K562 (cell line): ENCODE results near the gene ANAPC5. TPM values are rescaled to one million over a fixed set of nuclear protein-coding genes. Genes with fewer than 3 reads are reported as not detected.

Experiments used
- ATAC-seq: fragments of 200-7000 bp; cut with Tn5 transposase; 3 replicates; pipeline ENCODE4 v1.9.1; 2020; ENCODE audit warnings: moderate library complexity
- BruUV-seq: library from RNA; stranded (reverse); fragments of 400-500 nt; replicated peaks from 2 replicates; lab custom pipeline; 2021; lab: Mats Ljungman, UMichigan
- CTCF ChIA-PET: fragments of 300-600 bp; formaldehyde crosslinking; extraction: SDS; loops from one replicate; lab custom pipeline; 2021; ENCODE audit warnings: low intra/inter-chr PET ratio; lab: Yijun Ruan, JAX
- POLR2A ChIA-PET: fragments of 300-600, 350-650 bp; sonication (Branson Sonifier 250); formaldehyde crosslinking; extraction: SDS; loops from one replicate; lab custom pipeline; 2021; ENCODE audit warnings: antibody characterized with exemption, inconsistent platforms; lab: Yijun Ruan, JAX
- DNase-seq, 4 experiments: peaks; one replicate each; pipeline versions ENCODE4 v3.0.0 to v3.0.0-alpha.2; 2011 to 2018; ENCODE audit warnings: low spot score in 3 of 4, mixed read lengths in 3 of 4; ENCODE audit errors: extremely low read depth in 1 of 4
- FAIRE-seq: peaks from 2 replicates; lab custom pipeline; 2011; peaks lifted over from hg19 to GRCh38; lab: Jason Lieb, UNC
- H2AFZ ChIP-seq: 2 replicates; pipeline ENCODE4 v1.6.0; 2011; ENCODE audit warnings: low read depth, low read length, control low read depth, inconsistent platforms
- H3K27ac ChIP-seq: fragments of 200-600 bp; 3 replicates; pipeline ENCODE4 v1.8.0; 2011; ENCODE audit warnings: low read depth, mild to moderate bottlenecking, control low read depth, inconsistent platforms, low read length, moderate library complexity, mixed read lengths; ENCODE audit errors: extremely low read depth
- H3K27me3 ChIP-seq, 2 experiments: fragments of 300-600 bp in 1 of 2; 2 replicates in 1 of 2; 3 replicates in 1 of 2; pipeline versions ENCODE4 v1.6.0 to v1.8.0; 2011; ENCODE audit warnings: inconsistent platforms in 2 of 2, low read length in 2 of 2, mild to moderate bottlenecking in 1 of 2, mixed read lengths in 1 of 2, moderate library complexity in 1 of 2; ENCODE audit not compliant: control insufficient read depth in 2 of 2, insufficient read depth in 2 of 2
- H3K36me3 ChIP-seq: fragments of 300-600 bp; 3 replicates; pipeline ENCODE4 v1.8.0; 2011; ENCODE audit warnings: mild to moderate bottlenecking, low read length, inconsistent platforms; ENCODE audit not compliant: control insufficient read depth, insufficient read depth
- H3K4me1 ChIP-seq, 2 experiments: fragments of 200-600 bp in 1 of 2; replicated peaks in 1 of 2; 2 replicates in 1 of 2; 3 replicates in 1 of 2; pipeline versions ENCODE4 v1.5.1 to v1.8.0; 2011; ENCODE audit warnings: inconsistent platforms in 2 of 2, low read length in 2 of 2, mild to moderate bottlenecking in 1 of 2, mixed read lengths in 1 of 2, moderate library complexity in 1 of 2; ENCODE audit not compliant: control insufficient read depth in 2 of 2, insufficient read depth in 2 of 2
- H3K4me2 ChIP-seq: 2 replicates; pipeline ENCODE4 v1.6.1; 2011; ENCODE audit warnings: low read length, control low read depth, inconsistent platforms, mixed read lengths; ENCODE audit not compliant: insufficient read depth
- H3K4me3 ChIP-seq: fragments of 200-600 bp; sonication (generic), shearing (Covaris generic); 2 replicates; pipeline ENCODE4 v1.5.1; 2016; ENCODE audit warnings: control low read depth, inconsistent platforms
- H3K79me2 ChIP-seq: fragments of 200-600 bp; 3 replicates; pipeline ENCODE4 v1.8.0; 2011; ENCODE audit warnings: low read length, inconsistent platforms; ENCODE audit not compliant: control insufficient read depth, insufficient read depth
- H3K9ac ChIP-seq, 2 experiments: 2 replicates each; pipeline versions ENCODE4 v1.6.0 to v1.6.1; 2011; ENCODE audit warnings: low read depth in 2 of 2, low read length in 2 of 2, control low read depth in 1 of 2, inconsistent platforms in 1 of 2, mild to moderate bottlenecking in 1 of 2, mixed read lengths in 1 of 2; ENCODE audit not compliant: insufficient read depth in 1 of 2
- H3K9me1 ChIP-seq: one replicate; pipeline ENCODE4 v1.6.0; 2011; ENCODE audit warnings: inconsistent platforms, mild to moderate bottlenecking, low read length, moderate library complexity; ENCODE audit not compliant: control insufficient read depth, insufficient read depth
- H3K9me3 ChIP-seq: replicated peaks from 2 replicates; pipeline ENCODE4 v1.5.1; 2011; ENCODE audit warnings: low read depth, low read length, inconsistent platforms; ENCODE audit not compliant: control insufficient read depth, insufficient read depth
- H4K20me1 ChIP-seq: replicated peaks from 2 replicates; pipeline ENCODE4 v1.6.1; 2011; ENCODE audit warnings: low read length, inconsistent platforms, mixed read lengths; ENCODE audit not compliant: control insufficient read depth, insufficient read depth
- CHD2 ChIP-seq: IDR thresholded peaks from 2 replicates; pipeline ENCODE4 v1.6.1; 2011; ENCODE audit warnings: low read depth, low read length
- HES1 ChIP-seq: fragments of 450-650 bp; IDR thresholded peaks from 2 replicates; pipeline ENCODE4 v1.6.1; 2016; ENCODE audit warnings: low read depth, mild to moderate bottlenecking, moderate library complexity
- KHSRP ChIP-seq: fragments of 450-650 bp; IDR thresholded peaks from 2 replicates; pipeline ENCODE4 v1.6.1; 2017
- MCM3 ChIP-seq: fragments of 450-650 bp; IDR thresholded peaks from 2 replicates; pipeline ENCODE4 v1.6.1; 2016
- MIER1 ChIP-seq: fragments of 450-650 bp; IDR thresholded peaks from 2 replicates; pipeline ENCODE4 v1.6.1; 2016; ENCODE audit warnings: antibody characterized with exemption, mild to moderate bottlenecking, low read depth
- STAG1 ChIP-seq: sonication (generic); formaldehyde crosslinking; IDR thresholded peaks from 2 replicates; pipeline ENCODE4 v1.5.0; 2020; ENCODE audit warnings: missing genetic modification reagents, borderline replicate concordance
- TOE1 ChIP-seq, 2 experiments: fragments of 450-650 bp in 1 of 2; sonication (generic) in 1 of 2; formaldehyde crosslinking in 1 of 2; IDR thresholded peaks; 2 replicates each; pipeline versions ENCODE4 v1.7.1 to v1.8.0; 2016 to 2022; ENCODE audit warnings: borderline replicate concordance in 2 of 2, mild to moderate bottlenecking in 2 of 2, antibody characterized with exemption in 1 of 2, inconsistent platforms in 1 of 2, low read depth in 1 of 2, missing genetic modification reagents in 1 of 2, moderate library complexity in 1 of 2
- YY1 ChIP-seq, 3 experiments: IDR thresholded peaks; 2 replicates each; pipeline ENCODE4 v1.6.1; 2011; ENCODE audit warnings: low read length in 2 of 3, mild to moderate bottlenecking in 2 of 3, moderate library complexity in 2 of 3, borderline replicate concordance in 1 of 3, control low read depth in 1 of 3, low read depth in 1 of 3; ENCODE audit not compliant: insufficient read depth in 3 of 3, insufficient replicate concordance in 2 of 3, control insufficient read depth in 1 of 3, insufficient read length in 1 of 3; ENCODE audit errors: extremely low read depth in 1 of 3
- ZKSCAN3 ChIP-seq: fragments of 250-450 bp; sonication (Bioruptor Pico); IDR thresholded peaks from 2 replicates; pipeline ENCODE4 v1.4.0; 2020
- ZSCAN29 ChIP-seq: fragments of 450-650 bp; IDR thresholded peaks from 2 replicates; pipeline ENCODE4 v1.6.1; 2017
- WGBS: fragments of 100-300 bp; shearing (Covaris generic); methylation state at CpG from one replicate; pipeline ENCODE4 v1.1.6; 2016; ENCODE audit warnings: low coverage, mixed read lengths; ENCODE audit not compliant: insufficient coverage; ENCODE audit errors: missing lambda C conversion rate; 5-methylcytosine and 5-hydroxymethylcytosine counted together
- in situ Hi-C: fragments of 300-500 bp; cut with MboI; formaldehyde crosslinking; loops from 4 replicates; pipeline ENCODE4 v1.15.0; 2018; ENCODE audit warnings: inconsistent platforms, mixed read lengths
- intact Hi-C: fragments of 100-400 bp; cut with micrococcal nuclease; formaldehyde crosslinking; loops from 2 replicates; pipeline ENCODE4 v1.14.2; 2022
- polyA plus RNA-seq, 8 experiments: library from polyadenylated mRNA; depleted of rRNA in 4 of 8; stranded (reverse) in 5 of 8; unstranded in 3 of 8; fragments of >200 nt; fragmentation: Nextera tagmentation in 2 of 8; fragmentation: Illumina TruSeq in 1 of 8; extraction: Ambion mirVana in 2 of 8; extraction: Trizol in 1 of 8; gene quantifications; 2 replicates each; pipeline versions ENCODE4 v1.2.1 to v1.2.3, GENCODE V29; 2011 to 2014; ENCODE audit warnings: inconsistent platforms in 1 of 8, missing spikeins in 1 of 8
- total RNA-seq, 7 experiments: library from RNA; depleted of rRNA in 6 of 7; stranded (reverse); fragments of >200 nt in 6 of 7; fragmentation: Illumina TruSeq in 2 of 7; extraction: Trizol in 2 of 7; gene quantifications; 2 replicates each; pipeline versions ENCODE4 v1.2.1 to v1.2.3, GENCODE V29; 2011 to 2021; ENCODE audit warnings: low replicate concordance in 1 of 7
- TF ChIP-seq, protein P1 (sequence below): fragments of 250-450 bp; sonication (Bioruptor Pico); IDR thresholded peaks from 2 replicates; pipeline ENCODE4 v1.8.0; 2022; ENCODE audit warnings: moderate library complexity, mild to moderate bottlenecking, inconsistent platforms

ANAPC5 gene
- total and polyA plus RNA-seq, 9 of the 15 experiments (the other 6 are each of a cell fraction or from before 2014, with no cell fraction given), result 136 to 315 (median 197) TPM

GRCh38 chr12:121274036-121274763, 78.0 kb downstream of the ANAPC5 start:
- Histone ChIP-seq H3K4me1 (peaks cover 0 to 13% of the 10 kb centered on the region in 2 experiments; a peak in 1 of 5 replicates), H3K9ac (no peak overlapping the region; a peak in 2 of 4 replicates), H3K27me3 (no peaks in the 10 kb centered on the region), H3K79me2 (peaks cover 8% of the 10 kb centered on the region; the same call in 2 of the 3 replicates), H2AFZ (no peak overlapping the region), H3K9me1 (no peaks in the 10 kb centered on the region), H3K27ac (no peak overlapping the region), H4K20me1 (no peaks in the 10 kb centered on the region), H3K36me3 (peaks cover 34% of the 10 kb centered on the region; the same call in 2 of the 3 replicates), H3K9me3 (no peaks in the 10 kb centered on the region), H3K4me2 (no peak overlapping the region)
- intact Hi-C loops, result no loop called here
- 96% methylated on average over 19 of the region's 35 CpGs for WGBS
- BruUV-seq, result no TSS peak
- in situ Hi-C loops, result no loop called here
- ATAC-seq (no peak), FAIRE-seq (no peak), DNase-seq (no peak)
- ChIA-PET POLR2A (interaction anchor here (1.2 kb wide), 1 partner anchor 8 kb away, joined by 3 read pairs; no protein-coding TSS in a partner anchor), CTCF (no interaction called here)
- TF ChIP-seq, protein P1, sequence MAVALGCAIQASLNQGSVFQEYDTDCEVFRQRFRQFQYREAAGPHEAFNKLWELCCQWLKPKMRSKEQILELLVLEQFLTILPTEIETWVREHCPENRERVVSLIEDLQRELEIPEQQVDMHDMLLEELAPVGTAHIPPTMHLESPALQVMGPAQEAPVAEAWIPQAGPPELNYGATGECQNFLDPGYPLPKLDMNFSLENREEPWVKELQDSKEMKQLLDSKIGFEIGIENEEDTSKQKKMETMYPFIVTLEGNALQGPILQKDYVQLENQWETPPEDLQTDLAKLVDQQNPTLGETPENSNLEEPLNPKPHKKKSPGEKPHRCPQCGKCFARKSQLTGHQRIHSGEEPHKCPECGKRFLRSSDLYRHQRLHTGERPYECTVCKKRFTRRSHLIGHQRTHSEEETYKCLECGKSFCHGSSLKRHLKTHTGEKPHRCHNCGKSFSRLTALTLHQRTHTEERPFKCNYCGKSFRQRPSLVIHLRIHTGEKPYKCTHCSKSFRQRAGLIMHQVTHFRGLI (CRISPR knock-in tag), result no peak
- TF ChIP-seq ZSCAN29 (no peak), MCM3 (no peak), MIER1 (no peak), TOE1 (IDR thresholded peaks at IDR 0.05; ENCODE audit: borderline replicate concordance) (no peak), TOE1 (CRISPR knock-in tag; IDR thresholded peaks at IDR 0.05; ENCODE audit: borderline replicate concordance, low read depth) (no peak), STAG1 (CRISPR knock-in tag) (no peak), CHD2 (no peak), YY1 (IDR thresholded peaks at IDR 0.05; ENCODE audit: borderline replicate concordance in 1 of 3, control insufficient read depth in 1 of 3, extremely low read depth in 1 of 3, insufficient read depth in 3 of 3, insufficient read length in 1 of 3, insufficient replicate concordance in 2 of 3, low read depth in 1 of 3, low read length in 2 of 3) (no peak), ZKSCAN3 (CRISPR knock-in tag) (no peak), HES1 (no peak), KHSRP (no peak)
- TF ChIP-seq, all 486 proteins: peak for 0
- H3K4me3 ChIP-seq, result no peak overlapping the region
